Umbilical cord (tissue), 2 donors: Measurements from ENCODE around the gene FBLL1. TPM values are rescaled to one million over a fixed set of nuclear protein-coding genes. Genes with fewer than 3 reads are reported as not detected.
"Not testable (repeated sequence)": the region's sequence is repeated elsewhere in the genome, so short reads cannot be mapped to it uniquely, and the experiment has no call there.

Experiments used
- DNase-seq: peaks from one replicate; pipeline ENCODE4 v3.0.0-alpha.2; 2015; ENCODE audit warnings: low spot score
- total RNA-seq: library from RNA; depleted of rRNA; stranded (reverse); fragments of >200 nt; gene quantifications from one replicate; pipeline ENCODE4 v1.2.3, GENCODE V29; 2014; ENCODE audit warnings: low replicate concordance; ENCODE audit not compliant: insufficient read depth

The FBLL1 gene
- 1.9 TPM for total RNA-seq

- DNase-seq, result peak; percentile 40
These were observed at the start of gene FBLL1 for GRCh38 chr5:168528521-168529373. Gene FBLL1 (plus strand): TSS chr5:168529305. CDS start chr5:168529505, 200 bp downstream.

- DNase-seq, result no peak
These were observed 48.5 kb upstream of the FBLL1 start for GRCh38 chr5:168480601-168481000.

- no peak for DNase-seq
These were observed 47.7 kb upstream of the FBLL1 start for GRCh38 chr5:168481330-168481788.

- no peak for DNase-seq
These were observed 46.7 kb upstream of the FBLL1 start for GRCh38 chr5:168482361-168482760.

- peak; percentile 95 for DNase-seq
These were observed 42.8 kb upstream of the FBLL1 start, which contains the start of gene RARS1 for GRCh38 chr5:168486136-168486879. Gene RARS1 (plus strand): TSS chr5:168486471. CDS start chr5:168486499, 28 bp downstream.

- DNase-seq, result no peak
These were observed 40.0 kb upstream of the FBLL1 start for GRCh38 chr5:168489059-168489458.

GRCh38 chr5:168494057-168494555 lies 35.0 kb upstream of the FBLL1 start:
- no peak for DNase-seq

- DNase-seq, result no peak
These were observed 26.4 kb upstream of the FBLL1 start for GRCh38 chr5:168502563-168503237.

GRCh38 chr5:168513861-168514428 lies 15.2 kb upstream of the FBLL1 start:
- no peak for DNase-seq

GRCh38 chr5:168525856-168526255 lies 3.2 kb upstream of the FBLL1 start:
- DNase-seq, result no peak

GRCh38 chr5:168527756-168528295 lies 1.3 kb upstream of the FBLL1 start:
- DNase-seq, result no peak

GRCh38 chr5:168529374-168530234 lies 499 bp downstream of the FBLL1 start:
- DNase-seq, result no peak

GRCh38 chr5:168530621-168531150 lies 1.6 kb downstream of the FBLL1 start:
- no peak for DNase-seq

GRCh38 chr5:168531191-168531590 lies 2.1 kb downstream of the FBLL1 start:
- DNase-seq, result no peak

GRCh38 chr5:168531987-168532864 lies 3.1 kb downstream of the FBLL1 start:
- no peak for DNase-seq

GRCh38 chr5:168534351-168534750 lies 5.2 kb downstream of the FBLL1 start:
- DNase-seq, result not testable (repeated sequence)

GRCh38 chr5:168537176-168537575 lies 8.1 kb downstream of the FBLL1 start:
- DNase-seq, result no peak

GRCh38 chr5:168549554-168549953 lies 20.4 kb downstream of the FBLL1 start:
- DNase-seq, result no peak

- no peak for DNase-seq
These were observed 21.6 kb downstream of the FBLL1 start for GRCh38 chr5:168550656-168551055.
